ENCODE results near the gene COG8. TPM values are rescaled to one million over a fixed set of nuclear protein-coding genes. Genes with fewer than 3 reads are reported as not detected.

Gene COG8
- total RNA-seq, 1 experiment from 2014 or later: 74.8 TPM

DNA sequence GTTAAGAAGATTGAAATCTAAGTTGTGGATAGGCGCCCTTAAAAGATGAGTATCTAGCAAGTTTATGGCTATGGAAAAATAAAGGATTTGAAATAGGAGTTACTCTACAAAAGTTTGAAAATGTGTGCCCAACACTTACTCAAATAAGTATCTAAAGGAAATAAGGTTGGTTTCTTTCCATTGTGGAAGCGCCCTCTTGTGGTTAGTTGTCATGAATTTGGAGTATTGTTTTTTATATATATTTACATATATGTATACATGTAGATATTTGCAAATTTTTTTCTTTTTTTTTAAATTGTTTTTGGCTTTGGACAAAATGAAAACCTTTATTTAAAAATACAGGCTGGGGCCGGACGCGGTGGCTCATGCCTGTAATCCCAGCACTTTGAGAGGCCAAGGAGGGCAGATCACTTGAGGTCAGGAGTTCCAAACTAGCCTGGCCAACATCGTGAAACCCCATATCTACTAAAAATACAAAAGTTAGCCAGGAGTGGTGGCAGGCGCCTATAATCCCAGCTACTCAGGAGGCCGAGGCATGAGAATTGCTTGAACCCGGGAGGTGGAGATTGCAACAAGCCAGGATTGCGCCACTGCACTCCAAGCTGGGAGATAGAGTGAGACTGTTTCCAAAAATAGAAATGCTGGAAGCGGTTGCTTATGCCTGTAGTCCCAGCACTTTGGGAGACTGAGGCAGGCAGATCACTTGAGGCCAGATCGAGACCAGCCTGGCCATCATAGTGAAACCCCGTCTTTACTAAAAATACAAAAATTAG, 52.2 kb downstream of the COG8 start:
- peak; percentile 35 for DNase-seq (ENCODE audit: low spot score)

DNA sequence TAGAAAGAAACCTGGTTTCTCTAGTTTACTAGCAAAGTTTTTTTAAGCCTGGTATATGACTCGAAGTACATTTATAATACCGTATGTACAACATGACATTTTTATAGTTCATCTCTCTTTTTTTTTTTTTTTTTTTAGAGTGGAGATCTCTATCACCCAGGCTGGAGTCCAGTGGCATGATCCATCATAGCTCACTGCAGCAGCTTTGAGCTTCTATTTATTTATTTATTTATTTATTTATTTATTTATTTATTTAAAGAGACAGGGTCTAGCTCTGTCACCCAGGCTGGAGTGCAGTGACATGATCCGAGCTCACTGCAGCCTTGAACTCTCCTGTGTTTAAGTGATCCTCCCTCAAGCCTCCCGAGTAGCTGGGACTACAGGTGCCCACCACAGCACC, 54.1 kb downstream of the COG8 start:
- no peak for DNase-seq (ENCODE audit: low spot score)

DNA sequence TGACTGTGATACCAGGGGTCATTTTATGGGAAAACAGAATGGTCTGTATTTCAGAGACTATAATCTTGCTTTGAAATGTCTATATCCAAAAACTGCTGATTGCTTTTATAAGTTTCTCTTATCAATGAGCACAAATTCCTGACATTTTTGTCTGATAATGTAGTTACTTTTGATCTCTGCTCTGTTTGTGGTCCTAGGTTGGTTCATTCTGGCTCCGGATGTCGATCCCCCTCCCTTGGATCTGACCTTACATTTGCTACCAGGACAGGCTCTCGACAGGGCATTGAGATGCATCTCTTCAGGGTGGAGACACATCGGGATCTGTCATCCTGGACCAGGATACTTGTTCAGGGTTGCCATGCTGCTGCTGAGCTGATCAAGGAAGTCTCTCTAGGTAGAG, 55.5 kb downstream of the COG8 start:
- no peak for DNase-seq (ENCODE audit: low spot score)

DNA sequence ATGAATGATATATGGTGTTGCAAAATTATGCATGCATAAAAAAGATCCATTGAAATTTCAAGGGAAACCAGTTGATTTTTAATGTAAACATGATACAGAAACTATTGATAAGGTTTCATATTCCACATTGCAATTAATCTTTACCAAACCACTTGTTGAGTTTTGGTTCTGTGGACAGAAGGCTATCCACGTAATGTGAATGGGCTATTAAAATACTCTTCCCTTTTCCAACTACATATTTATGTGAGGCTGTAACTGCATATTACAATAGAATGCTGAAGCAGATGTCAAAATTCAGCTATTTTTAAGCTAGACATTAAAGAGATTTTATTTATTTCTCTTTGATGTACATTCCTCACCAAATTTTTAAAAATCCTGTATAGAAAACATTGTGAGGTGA, 62.0 kb downstream of the COG8 start:
- DNase-seq (ENCODE audit: low spot score): no peak

Other genes starting within 250 kb of the COG8 start
- gene HAS3, start 233.9 kb downstream of the COG8 start, total RNA-seq (2014; rRNA removed; shearing (Covaris generic)): 0.31 and 0.38 TPM in 2 replicates
- gene CHTF8, start 207.0 kb downstream of the COG8 start, total RNA-seq (2014; rRNA removed; shearing (Covaris generic)): 30.5 and 36.0 TPM in 2 replicates
- 28.0 and 30.9 TPM in 2 replicates for gene UTP4, start 206.9 kb downstream of the COG8 start, total RNA-seq (2014; rRNA removed; shearing (Covaris generic))
- 25.4 and 43.8 TPM in 2 replicates for gene SNTB2, start 152.4 kb downstream of the COG8 start, total RNA-seq (2014; rRNA removed; shearing (Covaris generic))
- gene VPS4A, start 28.2 kb downstream of the COG8 start, total RNA-seq (2014; rRNA removed; shearing (Covaris generic)): 58.0 and 59.3 TPM in 2 replicates
- 44.3 and 68.4 TPM in 2 replicates for gene PDF, start 9.0 kb downstream of the COG8 start, total RNA-seq (2014; rRNA removed; shearing (Covaris generic))
- 42.0 and 48.2 TPM in 2 replicates for gene NIP7, start 208 bp upstream of the COG8 start, total RNA-seq (2014; rRNA removed; shearing (Covaris generic))
- not detected in 2 replicates for gene TMED6, start 12.2 kb upstream of the COG8 start, total RNA-seq (2014; rRNA removed; shearing (Covaris generic))
- gene TERF2, start 46.4 kb upstream of the COG8 start, total RNA-seq (2014; rRNA removed; shearing (Covaris generic)): 11.7 and 17.5 TPM in 2 replicates
- gene CYB5B, start 85.1 kb upstream of the COG8 start, total RNA-seq (2014; rRNA removed; shearing (Covaris generic)): 213 and 231 TPM in 2 replicates
- gene NFAT5, start 226.4 kb upstream of the COG8 start, total RNA-seq (2014; rRNA removed; shearing (Covaris generic)): 7.7 and 11.1 TPM in 2 replicates

All from A172 (cell line).